Heart right ventricle (tissue), 16 donors: ENCODE data around the gene NFATC1. TPM values are rescaled to one million over a fixed set of nuclear protein-coding genes. Genes with fewer than 3 reads are reported as not detected.

Experiments used
- ATAC-seq, 8 donors: fragments of 200-7000 bp; cut with Tn5 transposase; one replicate each; pipeline ENCODE4 v1.9.1; 2020; ENCODE audit warnings: mild to moderate bottlenecking in 8 of 8, moderate library complexity in 8 of 8, moderate number of reproducible peaks in 1 of 8
- DNase-seq, 2 donors: peaks; one replicate each; pipeline ENCODE4 v3.0.0-alpha.2; 2020
- H3K27ac ChIP-seq, 10 donors: fragments of 200-600 bp; sonication (generic) in 2 of 10; one replicate each; pipeline versions ENCODE4 v1.5.0 to v1.8.0; 2020 to 2022; ENCODE audit warnings: mild to moderate bottlenecking in 3 of 10
- H3K27me3 ChIP-seq, 7 donors: fragments of 200-600 bp; one replicate each; pipeline ENCODE4 v1.8.0; 2021 to 2022; ENCODE audit warnings: mild to moderate bottlenecking in 2 of 7
- H3K36me3 ChIP-seq, 9 donors: fragments of 200-600 bp; sonication (generic) in 1 of 9; one replicate each; pipeline versions ENCODE4 v1.5.0 to v1.8.0; 2020 to 2022; ENCODE audit warnings: mild to moderate bottlenecking in 2 of 9
- H3K4me1 ChIP-seq, 9 donors: fragments of 200-600 bp; sonication (generic) in 1 of 9; one replicate each; pipeline versions ENCODE4 v1.5.0 to v1.8.0; 2020 to 2022; ENCODE audit warnings: mild to moderate bottlenecking in 4 of 9
- H3K4me3 ChIP-seq, 10 donors: fragments of 200-600 bp; sonication (generic) in 2 of 10; one replicate each; pipeline versions ENCODE4 v1.5.0 to v1.8.0; 2020 to 2022; ENCODE audit warnings: mild to moderate bottlenecking in 7 of 10, moderate library complexity in 2 of 10
- H3K9me3 ChIP-seq, 11 donors: fragments of 200-600 bp in 10 of 11; sonication (generic) in 2 of 11; one replicate each; pipeline versions ENCODE4 v1.5.0 to v1.8.0; 2013 to 2022; ENCODE audit warnings: mild to moderate bottlenecking in 2 of 11, control low read depth in 1 of 11, moderate library complexity in 1 of 11
- CTCF ChIP-seq, 9 donors: fragments of 200-600 bp; sonication (generic) in 2 of 9; IDR thresholded peaks; one replicate each; pipeline versions ENCODE4 v1.5.0 to v1.8.0; 2021 to 2022; ENCODE audit warnings: antibody characterized with exemption in 9 of 9, mild to moderate bottlenecking in 5 of 9, moderate library complexity in 1 of 9
- WGBS, 2 donors: extraction: QIAGEN DNeasy Blood & Tissue Kit; methylation state at CpG; one replicate each; pipeline ENCODE4 v1.1.7; 2013; ENCODE audit warnings: inconsistent platforms in 1 of 2; 5-methylcytosine and 5-hydroxymethylcytosine counted together
- intact Hi-C, 10 donors: fragments of 100-400 bp; cut with DNase I; formaldehyde crosslinking; loops; one replicate each; pipeline versions ENCODE4 v1.11.1 to v1.14.2; 2022
- polyA plus RNA-seq, 2 donors: library from polyadenylated mRNA; stranded (reverse); fragments of 200-250 nt; gene quantifications; one replicate each; pipeline ENCODE4 v1.2.3, GENCODE V29; 2013
- total RNA-seq, 10 donors: library from RNA; stranded (reverse); fragmentation: NEBNext Ultra II Directional in 3 of 10; extraction: Animal tissue kit (Norgen Biotek cat#: 25700) in 3 of 10; gene quantifications; one replicate each; pipeline versions ENCODE4 v1.2.1 to v1.2.4, GENCODE V29; 2021 to 2023
- donor health status: Arrhythmogenic right ventricular cardiomyopathy.
- donor health status: ischemic (EF 13 %, LVEDD 7.1; RV severe dilation, severe dysfunction).
- donor health status: healthy with polysubstance abuse.
- donor health status: DM: no; HTN: yes; CAD: no.
- donor health status: DM: no; HTN: no; CAD: no.
- donor health status: ischemic (EF 25% LVEDD 6.9; RV normal size, moderate dysfunction).
- donor health status: ischemic (EF 25% LVEDD 5.7; RV mildly dilated, moderate dysfunction).
- donor health status: healthy.
- donor health status: DM: yes; HTN: yes; CAD: no.
- donor health status: Ischemic cardiomyopathy.
- donor health status: ischemic (EF 35%, LVEDD 5.7; RV mildly dilated, moderate dysfunction).
- donor health status: nonischemic (EF 11% LVEDD 7.7; RV severe dilation, severe dysfunction).
- donor health status: DM: yes; HTN: yes; CAD: no.
- donor health status: PGD.
- donor health status: ischemic (EF 29% LVEDD 5.4; RV normal size, mild dysfunction).
- donor health status: nonischemic (EF 23%, LVEDD 6.1; RV moderate dilation, normal function).

Gene NFATC1
- total and polyA plus RNA-seq, 12 donors, result 6.3 to 23.8 (median 18.6) TPM

GRCh38 chr18:79428287-79428686, 32.6 kb downstream of the NFATC1 start:
- ATAC-seq (no peak), DNase-seq (no peak)
- H3K36me3 ChIP-seq, result peaks cover 0 to 17% (median 0%) of the 10 kb centered on the region in 9 donors
- H3K27ac ChIP-seq, result no peak overlapping the region
- no peaks in the 10 kb centered on the region for H3K9me3 ChIP-seq
- H3K4me1 ChIP-seq, result peaks cover 0 to 17% (median 9%) of the 10 kb centered on the region in 9 donors
- H3K4me3 ChIP-seq, result no peak overlapping the region
- H3K27me3 ChIP-seq, result no peaks in the 10 kb centered on the region
- TF ChIP-seq CTCF (IDR thresholded peaks at IDR 0.05), result no peak
- WGBS, 2 donors, result 86 to 88% methylated on average over 10 of the region's 10 CpGs
- intact Hi-C loops, result no loop called here

GRCh38 chr18:79429381-79429780, 33.7 kb downstream of the NFATC1 start:
- Histone ChIP-seq H3K9me3 (no peaks in the 10 kb centered on the region), H3K27me3 (no peaks in the 10 kb centered on the region), H3K27ac (no peak overlapping the region), H3K4me3 (no peak overlapping the region), H3K4me1 (peaks cover 0 to 6% (median 0%) of the 10 kb centered on the region in 9 donors), H3K36me3 (peaks cover 0 to 28% (median 5%) of the 10 kb centered on the region in 9 donors)
- ATAC-seq (no peak), DNase-seq (no peak)
- intact Hi-C loops, result no loop called here
- no peak for TF ChIP-seq CTCF (IDR thresholded peaks at IDR 0.05)
- WGBS, 2 donors, result 95 to 99% methylated on average over 14 of the region's 14 CpGs

- no peak for DNase-seq
Observed at GRCh38 chr18:79429785-79430281, 34.1 kb downstream of the NFATC1 start.

GRCh38 chr18:79432376-79433120, 36.8 kb downstream of the NFATC1 start:
- ATAC-seq, result peak in 1 of 8 donors; percentile 29
- no peak for DNase-seq
- Histone ChIP-seq H3K4me3 (no peak overlapping the region), H3K9me3 (no peaks in the 10 kb centered on the region), H3K27me3 (no peaks in the 10 kb centered on the region), H3K36me3 (peaks cover 0 to 44% (median 8%) of the 10 kb centered on the region in 9 donors), H3K4me1 (no peaks in the 10 kb centered on the region), H3K27ac (no peak overlapping the region)
- no peak for TF ChIP-seq CTCF (IDR thresholded peaks at IDR 0.05)
- intact Hi-C loops, result no loop called here
- 95 to 96% methylated on average over 33 of the region's 33 CpGs for WGBS, 2 donors

More at GRCh38 chr18:79429785-79430281, 34.1 kb downstream of the NFATC1 start:
- H3K36me3 ChIP-seq, result peaks cover 0 to 32% (median 8%) of the 10 kb centered on the region in 9 donors
- intact Hi-C loops, result no loop called here
- H3K27me3 ChIP-seq, result no peaks in the 10 kb centered on the region
- WGBS, 2 donors, result 81 to 90% methylated on average over 27 of the region's 27 CpGs
- H3K4me3 ChIP-seq, result no peak overlapping the region
- peaks cover 0 to 6% (median 0%) of the 10 kb centered on the region in 9 donors for H3K4me1 ChIP-seq
- ATAC-seq, result peak in 1 of 8 donors; percentile 22
- H3K9me3 ChIP-seq, result no peaks in the 10 kb centered on the region
- TF ChIP-seq CTCF (IDR thresholded peaks at IDR 0.05), result no peak
- no peak overlapping the region for H3K27ac ChIP-seq
